AG09319 (cell line): ENCODE results near the gene FARS2.

Experiments
- DNase-seq: peaks from one replicate; pipeline ENCODE4 v3.0.0-alpha.2; 2010; ENCODE audit warnings: low read depth; ENCODE audit errors: extremely low read depth
- CTCF ChIP-seq: IDR thresholded peaks from 2 replicates; pipeline ENCODE4 v1.5.1; 2011; ENCODE audit warnings: low read depth, mild to moderate bottlenecking, inconsistent platforms, low read length, moderate library complexity

FARS2 gene

GRCh38 chr6:5427586-5427985 lies 166.3 kb downstream of the FARS2 start:
- TF ChIP-seq CTCF = no peak
- no peak for DNase-seq

DNA sequence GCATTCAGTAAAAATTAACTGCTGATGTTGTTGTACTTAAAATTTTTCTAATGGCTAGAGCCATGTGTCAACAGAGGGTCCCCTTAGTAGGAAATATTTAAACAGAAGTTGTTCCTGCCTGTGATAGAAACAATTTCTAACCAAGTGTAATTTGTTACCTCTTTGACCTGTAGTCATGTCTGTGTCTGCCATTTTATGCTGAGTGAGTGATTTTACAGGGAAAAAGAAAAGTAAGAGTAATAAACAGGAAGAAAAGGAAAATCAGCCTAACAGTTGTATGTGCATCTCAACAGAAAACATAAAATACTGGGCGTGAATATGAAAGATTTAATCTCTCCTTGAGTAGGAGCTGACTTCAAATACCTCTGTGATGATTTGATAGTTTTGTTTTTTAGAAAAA lies 172.0 kb downstream of the FARS2 start:
- no peak for TF ChIP-seq CTCF
- no peak for DNase-seq

GRCh38 chr6:5435449-5435848 lies 174.1 kb downstream of the FARS2 start:
- TF ChIP-seq CTCF = no peak
- DNase-seq = no peak

DNA sequence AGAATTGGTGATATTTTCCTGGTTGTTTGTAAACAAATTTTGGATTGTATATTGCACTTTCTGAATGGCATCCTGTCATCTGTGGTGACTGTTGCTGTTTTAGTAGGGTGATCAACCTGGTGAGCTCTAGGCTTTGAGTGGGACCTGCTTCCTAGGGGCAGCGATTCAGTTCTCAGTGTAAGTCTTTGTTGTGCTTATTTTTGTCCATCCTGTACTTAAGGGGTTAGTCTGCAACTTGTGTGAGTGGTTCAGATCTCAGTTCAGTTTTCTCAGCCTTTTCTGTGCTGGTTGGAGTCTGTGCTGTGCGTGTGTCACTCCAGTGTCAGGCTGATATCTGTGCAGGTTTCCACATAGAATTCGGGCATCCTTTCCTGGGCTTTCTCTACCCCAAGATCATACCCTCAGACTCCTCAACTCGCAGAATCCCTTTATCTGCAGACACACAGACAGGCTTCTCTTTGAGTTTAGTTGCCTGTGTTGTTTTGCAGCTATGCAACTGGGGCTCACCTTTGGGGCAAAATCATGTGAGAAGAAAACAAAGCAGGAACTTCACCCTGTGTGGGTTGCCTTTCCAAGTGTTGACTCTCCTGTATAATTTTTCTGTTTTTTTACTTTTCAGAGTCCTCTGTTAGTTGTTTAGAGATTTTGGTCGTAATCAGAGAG lies 177.7 kb downstream of the FARS2 start:
- no peak for TF ChIP-seq CTCF
- DNase-seq = no peak

- no peak for DNase-seq
- TF ChIP-seq CTCF = no peak
Observed at GRCh38 chr6:5439749-5440148, 178.4 kb downstream of the FARS2 start.

- no peak for TF ChIP-seq CTCF
Observed at GRCh38 chr6:5442319-5442718, 181.0 kb downstream of the FARS2 start.

GRCh38 chr6:5442916-5443315 lies 181.6 kb downstream of the FARS2 start:
- no peak for DNase-seq
- no peak for TF ChIP-seq CTCF

More at GRCh38 chr6:5442319-5442718, 181.0 kb downstream of the FARS2 start:
- no peak for DNase-seq
